Adipocyte (in vitro differentiated cells): ENCODE measurements around the gene CYTH3.
A peak's percentile ranks its signal among the peaks of the same experiment; 100 is the strongest.

Source experiments
- DNase-seq: peaks from one replicate; pipeline ENCODE4 v3.0.0-alpha.2; 2015; ENCODE audit warnings: low read depth
- H3K27me3 ChIP-seq: replicated peaks from 2 replicates; pipeline ENCODE4 v1.7.0; 2013; ENCODE audit warnings: mild to moderate bottlenecking, low read length, moderate library complexity; ENCODE audit not compliant: control insufficient read depth, insufficient read depth
- H3K36me3 ChIP-seq: 2 replicates; pipeline ENCODE4 v1.7.0; 2013; ENCODE audit warnings: low read length, mild to moderate bottlenecking, moderate library complexity; ENCODE audit not compliant: control insufficient read depth, insufficient read depth, severe bottlenecking
- H3K4me1 ChIP-seq: 2 replicates; pipeline ENCODE4 v1.7.0; 2013; ENCODE audit warnings: mild to moderate bottlenecking, low read length, moderate library complexity; ENCODE audit not compliant: control insufficient read depth, insufficient read depth
- H3K4me3 ChIP-seq: 2 replicates; pipeline ENCODE4 v1.7.0; 2013; ENCODE audit warnings: mild to moderate bottlenecking, low read length, moderate library complexity
- H3K9ac ChIP-seq: 2 replicates; pipeline ENCODE4 v1.7.0; 2013; ENCODE audit warnings: mild to moderate bottlenecking, low read length, moderate library complexity
- H3K9me3 ChIP-seq: 2 replicates; pipeline ENCODE4 v1.7.0; 2013; ENCODE audit warnings: mild to moderate bottlenecking, low read length, moderate library complexity; ENCODE audit not compliant: control insufficient read depth

Gene CYTH3

DNA sequence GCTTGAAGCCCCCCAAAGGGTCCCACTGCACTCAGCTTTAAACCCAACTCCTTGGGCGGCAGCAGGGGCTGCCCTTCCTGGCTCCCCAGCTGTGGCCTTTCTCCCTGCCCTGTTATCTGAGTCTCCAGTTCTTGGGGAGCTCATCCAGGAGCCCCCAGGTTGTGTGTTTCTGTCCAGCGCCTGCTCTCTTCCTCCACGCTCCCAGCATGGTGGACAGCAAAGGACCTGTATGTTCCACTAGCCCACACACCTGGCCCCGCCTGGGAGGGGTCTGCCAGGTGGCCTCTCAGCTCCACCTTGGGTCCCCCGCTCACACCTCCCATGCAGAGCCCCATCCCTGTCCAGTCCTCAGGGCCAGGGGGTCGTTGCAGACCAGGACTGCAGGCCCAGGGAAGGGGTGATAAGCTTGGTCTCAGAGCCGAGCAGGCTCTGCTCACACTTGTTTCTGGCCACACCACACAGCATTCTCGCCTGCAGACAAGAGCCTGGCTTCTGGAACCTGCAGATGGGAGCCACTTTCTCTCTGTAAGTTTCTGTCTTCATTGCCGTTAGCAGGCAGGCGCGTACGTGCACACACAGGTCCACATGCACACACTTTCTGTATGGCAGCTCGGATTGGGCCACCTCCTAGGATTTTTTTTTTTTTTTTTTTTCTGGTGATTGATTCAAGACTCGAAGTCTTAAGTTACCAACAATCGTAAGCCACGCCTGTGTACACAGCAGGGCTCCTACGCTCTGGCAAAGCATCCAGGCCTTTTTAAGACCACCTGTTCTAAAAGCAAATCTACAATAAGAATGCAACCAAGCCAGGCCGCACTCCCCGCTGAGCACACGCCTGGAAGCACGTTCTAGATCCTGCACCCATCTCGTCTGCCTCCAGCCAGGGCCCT lies 104.6 kb downstream of the CYTH3 start:
- Histone ChIP-seq H3K9ac (no peak overlapping the region), H3K4me3 (no peak overlapping the region), H3K27me3 (no peaks in the 10 kb centered on the region), H3K9me3 (no peaks in the 10 kb centered on the region), H3K4me1 (no peaks in the 10 kb centered on the region), H3K36me3 (peaks cover 85% of the 10 kb centered on the region)
- no peak for DNase-seq

DNA sequence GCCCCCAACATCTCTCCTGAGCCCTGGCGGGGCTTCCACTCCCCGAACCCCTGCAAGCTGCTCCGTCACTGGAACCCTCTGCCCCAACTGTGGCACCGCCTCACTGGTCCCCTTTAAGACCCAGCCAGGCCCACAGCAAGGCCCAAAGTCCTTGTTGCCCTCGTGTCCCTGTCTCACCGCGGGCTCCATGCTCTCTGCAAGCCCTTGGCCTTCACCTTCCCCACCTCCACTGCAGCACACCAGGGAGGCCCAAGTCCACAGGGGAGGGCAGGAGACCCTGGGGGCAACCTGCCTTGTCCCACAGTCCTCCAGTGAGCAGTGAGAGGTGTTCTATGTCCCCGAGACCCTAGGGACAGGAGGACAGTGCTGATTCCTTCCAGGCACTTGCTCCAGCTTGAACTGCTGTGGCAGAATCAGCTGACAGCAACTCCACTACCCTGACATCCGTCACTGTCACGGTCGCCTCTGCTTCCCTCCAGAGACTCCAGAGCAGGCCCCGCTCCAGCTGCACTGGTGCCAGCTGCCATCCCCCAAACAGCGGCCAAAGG lies 105.3 kb downstream of the CYTH3 start:
- Histone ChIP-seq H3K4me1 (peaks cover 6% of the 10 kb centered on the region), H3K9ac (no peak overlapping the region), H3K9me3 (no peaks in the 10 kb centered on the region), H3K27me3 (no peaks in the 10 kb centered on the region), H3K4me3 (no peak overlapping the region), H3K36me3 (peaks cover 82% of the 10 kb centered on the region)
- no peak for DNase-seq

DNA sequence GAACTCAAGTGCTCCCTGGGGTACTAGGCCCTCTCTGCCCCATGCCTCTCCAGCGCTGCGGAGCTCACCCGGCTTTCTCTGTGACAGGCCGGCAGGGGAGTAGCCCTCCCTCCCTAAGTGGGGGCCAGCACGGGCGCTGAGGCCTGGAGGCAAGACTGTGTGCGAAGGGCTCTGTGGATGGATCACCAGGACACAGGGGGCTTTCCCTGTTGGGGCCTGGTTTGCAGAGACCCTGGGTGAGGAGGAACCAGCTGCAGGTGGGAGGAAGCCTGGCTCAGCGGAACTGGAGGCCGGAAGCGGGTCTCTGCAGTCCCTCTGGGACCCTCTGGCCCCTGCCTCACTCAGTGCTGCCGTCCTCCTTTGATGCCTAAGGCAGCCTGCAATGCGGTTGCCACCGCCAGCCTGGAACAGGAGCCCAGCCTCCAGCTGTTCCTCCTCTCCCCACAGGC lies 106.0 kb downstream of the CYTH3 start:
- Histone ChIP-seq H3K9me3 (no peaks in the 10 kb centered on the region), H3K9ac (no peak overlapping the region), H3K27me3 (no peaks in the 10 kb centered on the region), H3K4me3 (no peak overlapping the region), H3K36me3 (peaks cover 86% of the 10 kb centered on the region), H3K4me1 (peaks cover 12% of the 10 kb centered on the region)
- no peak for DNase-seq

DNA sequence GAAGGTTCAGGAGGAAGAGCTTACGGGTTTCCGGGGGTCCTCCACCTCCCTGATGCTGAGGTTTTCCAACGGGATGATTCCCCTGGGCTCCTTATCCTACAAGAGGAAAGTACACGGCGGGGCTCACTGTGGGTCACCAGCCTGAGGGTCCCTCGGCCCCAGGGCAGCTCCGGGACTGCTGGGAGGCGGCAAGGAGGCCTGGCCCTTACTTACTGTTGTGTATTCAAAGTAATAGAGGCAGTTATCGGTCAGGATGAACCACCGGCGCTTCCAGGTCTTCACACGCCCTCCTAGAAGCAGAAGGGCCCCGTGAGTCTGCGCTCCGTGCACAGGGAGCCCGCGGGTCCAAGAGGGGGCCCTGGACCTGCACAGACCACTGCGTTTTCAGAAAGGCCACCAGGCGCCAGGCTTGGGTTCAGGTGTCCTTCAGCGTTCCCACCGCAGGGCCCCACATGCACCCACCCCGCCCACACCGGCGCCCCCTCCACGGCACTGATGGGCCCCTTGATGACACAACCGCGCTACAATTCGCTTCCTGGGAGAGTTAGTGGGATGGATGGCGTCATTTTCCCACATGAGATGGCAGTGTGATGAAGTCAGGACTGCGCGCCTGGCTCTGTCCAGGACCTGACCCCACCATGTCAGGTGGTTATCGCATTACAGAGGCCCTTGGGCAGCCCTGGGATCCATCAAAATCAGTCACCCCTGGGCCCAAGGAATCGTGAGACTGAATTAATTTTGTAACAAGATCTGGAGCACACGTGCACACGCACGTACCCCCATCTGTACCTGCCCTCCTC lies 106.7 kb downstream of the CYTH3 start:
- Histone ChIP-seq H3K4me1 (peaks cover 16% of the 10 kb centered on the region), H3K9me3 (no peaks in the 10 kb centered on the region), H3K36me3 (peaks cover 91% of the 10 kb centered on the region), H3K4me3 (no peak overlapping the region), H3K27me3 (no peaks in the 10 kb centered on the region), H3K9ac (no peak overlapping the region)
- no peak for DNase-seq

DNA sequence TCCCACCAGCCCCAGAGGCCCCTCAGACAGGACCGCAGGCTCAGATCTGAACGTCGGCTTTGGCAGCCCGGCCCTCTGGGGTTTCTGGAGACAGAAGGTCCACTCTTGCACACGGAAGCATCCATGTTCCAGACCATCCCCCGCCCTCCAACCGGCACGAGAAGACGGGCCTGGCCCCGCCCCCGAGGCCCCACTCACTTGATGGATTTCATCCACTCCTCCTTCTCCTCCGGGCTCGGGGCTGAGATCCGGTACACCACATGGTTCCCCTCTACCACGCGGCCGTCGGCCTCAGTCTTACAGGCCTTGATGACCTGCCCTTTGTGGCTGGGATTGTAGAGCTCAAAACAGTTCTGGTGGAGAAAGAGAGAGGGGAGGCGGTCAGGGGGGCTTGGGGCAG lies 107.3 kb downstream of the CYTH3 start:
- Histone ChIP-seq H3K9me3 (no peaks in the 10 kb centered on the region), H3K36me3 (peaks cover 87% of the 10 kb centered on the region), H3K27me3 (no peaks in the 10 kb centered on the region), H3K4me3 (no peak overlapping the region), H3K9ac (no peak overlapping the region), H3K4me1 (peaks cover 22% of the 10 kb centered on the region)
- no peak for DNase-seq

DNA sequence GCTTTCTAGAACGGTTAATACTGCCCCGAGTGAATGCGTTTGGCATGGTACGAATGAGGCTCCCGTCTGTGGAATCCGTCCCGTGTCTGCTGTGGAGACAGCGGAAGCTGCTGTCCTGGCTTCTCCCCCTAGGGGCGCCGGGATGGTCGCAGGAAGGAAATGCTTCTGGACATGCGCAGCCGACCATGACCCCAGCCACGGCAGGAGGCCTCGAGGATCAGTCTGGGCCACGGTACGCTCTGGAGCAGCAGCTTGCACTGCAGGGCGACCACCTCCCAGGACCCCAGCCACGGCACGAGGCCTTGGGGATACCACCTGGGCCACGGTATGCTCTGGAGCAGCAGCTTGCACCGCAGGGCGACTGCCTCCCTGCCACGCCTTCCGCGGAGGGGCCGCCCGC lies 107.9 kb downstream of the CYTH3 start:
- no peak overlapping the region for H3K4me3 ChIP-seq
- H3K9me3 ChIP-seq = no peaks in the 10 kb centered on the region
- no peak overlapping the region for H3K9ac ChIP-seq
- peaks cover 81% of the 10 kb centered on the region for H3K36me3 ChIP-seq
- peaks cover 27% of the 10 kb centered on the region for H3K4me1 ChIP-seq
- no peak for DNase-seq
- H3K27me3 ChIP-seq = no peaks in the 10 kb centered on the region

DNA sequence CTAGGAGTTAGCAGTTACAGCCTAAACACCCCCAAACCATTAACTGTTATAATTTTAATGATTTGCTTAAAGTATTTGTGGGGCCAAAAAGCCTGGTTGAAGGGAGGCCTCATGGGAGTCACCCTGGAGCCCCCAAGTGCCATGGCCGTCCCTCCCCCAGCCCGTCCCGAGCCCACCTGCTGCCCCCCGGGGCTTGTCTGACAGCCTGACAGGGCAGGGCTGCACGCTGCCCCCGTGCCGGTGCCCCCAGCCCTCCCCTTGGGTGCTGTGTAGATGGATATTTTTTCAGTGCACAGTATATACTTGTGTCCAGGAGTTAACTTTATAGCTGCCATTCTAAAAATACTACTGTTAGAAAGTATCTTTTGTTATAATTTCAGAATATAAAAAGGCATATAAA lies 108.4 kb downstream of the CYTH3 start:
- no peak overlapping the region for H3K4me3 ChIP-seq
- no peaks in the 10 kb centered on the region for H3K27me3 ChIP-seq
- H3K36me3 ChIP-seq = peaks cover 77% of the 10 kb centered on the region
- H3K4me1 ChIP-seq = peaks cover 27% of the 10 kb centered on the region
- H3K9me3 ChIP-seq = no peaks in the 10 kb centered on the region
- DNase-seq = no peak
- H3K9ac ChIP-seq = no peak overlapping the region

DNA sequence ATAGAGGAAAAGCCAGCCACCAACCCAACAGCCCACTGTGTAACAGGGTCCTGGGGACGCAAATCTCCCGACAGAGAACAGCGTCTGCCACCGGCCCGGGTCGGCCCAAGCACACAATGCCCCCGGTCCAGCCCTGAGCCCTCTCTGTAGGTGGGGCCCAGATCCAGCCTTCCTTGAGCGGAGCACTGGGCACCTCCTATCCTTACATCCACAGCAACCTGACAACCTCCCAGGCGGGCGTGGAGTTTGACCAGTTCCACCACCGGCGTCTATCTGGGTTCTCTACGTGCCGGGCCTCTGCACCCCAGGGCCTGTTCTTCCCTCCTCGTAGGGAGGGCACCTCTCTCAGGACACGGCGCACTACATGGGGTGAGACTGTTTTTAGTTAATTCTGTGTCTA lies 109.0 kb downstream of the CYTH3 start:
- Histone ChIP-seq H3K9me3 (no peaks in the 10 kb centered on the region), H3K4me1 (peaks cover 27% of the 10 kb centered on the region), H3K36me3 (peaks cover 75% of the 10 kb centered on the region), H3K4me3 (no peak overlapping the region), H3K9ac (no peak overlapping the region), H3K27me3 (no peaks in the 10 kb centered on the region)
- DNase-seq = no peak

DNA sequence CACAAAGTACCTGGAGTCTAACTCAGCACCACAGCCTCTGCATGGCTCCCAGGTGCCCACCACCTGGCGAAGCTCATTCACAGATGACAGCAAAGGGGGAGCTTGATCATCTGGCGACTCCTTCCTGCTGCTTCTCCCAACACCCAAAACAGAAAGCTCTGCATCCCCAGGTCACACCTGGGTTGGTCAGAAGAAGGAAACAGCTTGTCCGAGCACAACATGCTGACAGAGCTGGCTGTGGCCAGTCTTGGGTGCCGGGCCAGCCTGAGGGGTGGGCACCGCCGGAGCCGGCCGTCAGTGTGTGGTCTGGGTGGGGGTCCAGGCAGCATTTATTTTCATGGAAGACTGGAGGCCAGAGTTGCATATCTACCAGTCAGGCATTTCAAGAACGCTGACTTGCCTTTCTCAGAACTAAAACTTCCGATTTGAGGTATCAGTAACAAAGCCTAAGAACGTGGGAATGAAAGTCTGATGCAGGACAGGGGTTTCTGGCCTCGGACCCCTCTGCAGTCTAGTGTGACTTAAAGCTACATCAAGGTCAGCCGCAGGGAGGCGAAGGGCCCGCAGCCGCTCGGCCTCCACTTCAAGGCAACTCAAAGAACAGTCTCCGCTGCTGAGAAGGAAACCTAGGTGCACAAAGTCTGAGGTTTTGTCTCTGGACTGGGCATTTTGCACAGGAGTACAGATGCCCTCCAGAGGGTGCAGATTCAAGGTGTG lies 109.6 kb downstream of the CYTH3 start:
- H3K9ac ChIP-seq = peak overlapping the region; percentile 48
- H3K4me1 ChIP-seq = peaks cover 27% of the 10 kb centered on the region
- no peak for DNase-seq
- H3K36me3 ChIP-seq = peaks cover 73% of the 10 kb centered on the region
- H3K27me3 ChIP-seq = no peaks in the 10 kb centered on the region
- no peaks in the 10 kb centered on the region for H3K9me3 ChIP-seq
- H3K4me3 ChIP-seq = no peak overlapping the region

DNA sequence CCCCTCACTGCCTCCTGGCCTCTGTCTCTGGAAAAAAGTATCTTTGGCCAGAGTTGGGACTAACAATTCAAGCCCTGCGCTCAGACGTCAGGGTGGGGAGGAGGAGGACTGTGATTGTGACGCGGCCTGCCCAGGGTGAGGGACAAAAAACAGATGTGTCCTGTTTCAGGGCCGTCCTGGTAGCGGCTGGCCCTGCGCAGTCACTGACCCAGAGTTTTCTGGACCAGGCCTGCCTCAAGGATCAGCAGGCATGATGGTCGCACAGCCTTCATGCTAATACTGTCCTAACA lies 110.1 kb downstream of the CYTH3 start:
- DNase-seq = no peak
- Histone ChIP-seq H3K36me3 (peaks cover 68% of the 10 kb centered on the region), H3K9me3 (no peaks in the 10 kb centered on the region), H3K27me3 (no peaks in the 10 kb centered on the region), H3K4me1 (peaks cover 27% of the 10 kb centered on the region), H3K4me3 (no peak overlapping the region), H3K9ac (peak overlapping the region; percentile 48)
